ENCODE data around the gene UMODL1. TPM values are rescaled to one million over a fixed set of nuclear protein-coding genes. Genes with fewer than 3 reads are reported as not detected.

Gene UMODL1
- total RNA-seq, 1 experiment from 2014 or later: not detected

DNA sequence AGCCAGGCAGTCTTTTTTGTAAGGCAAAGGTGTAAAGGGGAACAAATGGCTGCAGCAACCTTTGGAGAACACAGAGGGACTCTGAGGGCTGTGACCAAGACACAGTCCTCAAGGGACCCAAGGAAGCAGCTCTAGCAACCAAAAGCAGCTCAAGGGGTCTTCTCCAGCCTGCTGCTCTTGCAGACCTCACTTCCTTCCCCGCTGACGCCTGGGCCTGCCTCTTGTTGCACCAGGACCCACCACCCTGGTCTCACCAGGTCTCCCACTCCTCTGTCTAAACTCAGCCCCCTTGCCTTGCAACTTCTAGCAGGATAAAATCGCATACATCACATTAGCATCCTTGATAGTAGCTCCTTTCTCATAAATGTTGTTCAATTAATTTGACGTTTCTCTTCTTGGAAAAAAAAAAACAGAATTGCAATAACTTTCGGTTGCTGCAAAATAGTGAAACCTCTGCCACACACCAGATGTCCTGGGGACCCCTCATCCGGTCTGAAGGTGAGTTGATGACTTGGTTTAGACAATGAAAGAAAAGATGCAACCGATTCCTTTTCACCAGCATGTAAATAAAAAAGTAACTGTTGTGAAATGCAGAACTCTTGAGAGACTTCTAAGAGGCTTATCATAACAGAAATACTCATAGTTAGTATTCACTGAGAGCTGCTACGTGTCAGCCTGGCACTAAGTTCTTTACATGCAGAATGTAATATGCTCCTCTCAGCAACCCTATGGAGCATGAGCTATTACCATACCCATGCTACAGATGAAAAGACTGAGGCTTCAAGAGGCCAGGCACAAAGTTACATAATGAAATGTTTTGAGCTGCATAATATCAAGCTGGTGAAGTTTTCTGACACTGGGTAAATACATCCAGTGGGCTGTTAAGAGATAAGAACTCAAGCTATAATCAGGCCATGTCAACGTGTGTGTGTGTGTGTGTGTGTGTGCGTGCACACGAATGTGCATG, 58.5 kb downstream of the UMODL1 start:
- H3K27ac ChIP-seq (ENCODE audit: insufficient read length, low read depth, low read length): no peak overlapping the region
- H3K18ac ChIP-seq (ENCODE audit: insufficient read length, low read depth, low read length): no peak overlapping the region
- no peak overlapping the region for H2BK120ac ChIP-seq (ENCODE audit: low read depth, low read length, poor library complexity, severe bottlenecking)
- no peak overlapping the region for H4K91ac ChIP-seq (ENCODE audit: insufficient read length, low read depth, low read length)
- H3K56ac ChIP-seq (ENCODE audit: insufficient read length, low read depth, low read length): no peak overlapping the region
- H2BK12ac ChIP-seq (ENCODE audit: insufficient read length, low read depth, low read length): no peak overlapping the region
- no peak overlapping the region; the same call in 1 of the 2 replicates for H3K14ac ChIP-seq (ENCODE audit: insufficient read depth, low read length)
- H2AFZ ChIP-seq (ENCODE audit: low read length): no peak overlapping the region
- no peak overlapping the region for H3K4ac ChIP-seq (ENCODE audit: low read depth, low read length)
- H3K23ac ChIP-seq (ENCODE audit: insufficient read length, low read depth, low read length): no peak overlapping the region
- no peak overlapping the region for H3K9ac ChIP-seq (ENCODE audit: extremely low read depth, insufficient read length, low read length)
- H2BK20ac ChIP-seq (ENCODE audit: low read depth, low read length, poor library complexity, severe bottlenecking): no peak overlapping the region
- no peak overlapping the region; a peak in 1 of 7 replicates for H3K27ac Mint-ChIP-seq
- H4K20me1 ChIP-seq (ENCODE audit: control insufficient read depth, insufficient read depth, insufficient read length): no peaks in the 10 kb centered on the region
- H3K79me1 ChIP-seq (ENCODE audit: insufficient read depth, low read depth, low read length, poor library complexity, severe bottlenecking): no peaks in the 10 kb centered on the region
- H4K5ac ChIP-seq (ENCODE audit: insufficient read length, low read depth, low read length): no peak overlapping the region
- no peaks in the 10 kb centered on the region for H3K4me1 ChIP-seq (ENCODE audit: insufficient read depth, low read length)
- H3K4me3 Mint-ChIP-seq: no peak overlapping the region
- no peak overlapping the region for H3K4me2 ChIP-seq (ENCODE audit: insufficient read depth, insufficient read length, low read length)
- H2AK5ac ChIP-seq (ENCODE audit: insufficient read length, low read length): no peak overlapping the region
- H3K27me3 ChIP-seq (ENCODE audit: insufficient read depth, low read length): no peaks in the 10 kb centered on the region
- TF ChIP-seq CTCF (conservative IDR thresholded peaks at IDR 0.05): no peak
- H3K23me2 ChIP-seq (ENCODE audit: insufficient read length, low read depth, low read length, poor library complexity, severe bottlenecking): no peaks in the 10 kb centered on the region
- WGBS (ENCODE audit: extremely low coverage, insufficient read length, low lambda C conversion rate): no CpG with 5 or more reads among the region's 11 CpGs
- no peak for DNase-seq
- H2BK5ac ChIP-seq (ENCODE audit: insufficient read length, low read length): no peak overlapping the region
- H4K8ac ChIP-seq (replicated peaks; ENCODE audit: insufficient read length, low read depth, low read length): no peak overlapping the region
- no peaks in the 10 kb centered on the region for H3K9me3 ChIP-seq (ENCODE audit: control insufficient read depth, low read depth, low read length)
- peaks cover 0 to 5% of the 10 kb centered on the region in 2 experiments; a peak in 2 of 4 replicates for H3K4me1 Mint-ChIP-seq
- H2BK15ac ChIP-seq (ENCODE audit: low read depth, low read length): no peak overlapping the region
- H3K9me3 Mint-ChIP-seq: no peaks in the 10 kb centered on the region
- no peaks in the 10 kb centered on the region for H3K79me2 ChIP-seq (ENCODE audit: insufficient read depth, low read length)
- no peak overlapping the region for H3T11ph ChIP-seq (ENCODE audit: low read length)
- no peaks in the 10 kb centered on the region for H3K36me3 Mint-ChIP-seq (ENCODE audit: insufficient read depth in 1 of 3, low read depth in 3 of 3)
- peaks cover 4% of the 10 kb centered on the region; the same call in 1 of the 2 replicates for H3K27me3 Mint-ChIP-seq (ENCODE audit: low read depth)
